SH-SY5Y (cell line): ENCODE results near the gene SMIM23.

ENCODE experiments used
- GATA2 ChIP-seq: IDR thresholded peaks from 2 replicates; pipeline ENCODE4 v1.6.1; 2011; ENCODE audit warnings: mild to moderate bottlenecking, low read depth, low read length
- GATA3 ChIP-seq: IDR thresholded peaks from 2 replicates; pipeline ENCODE4 v1.6.1; 2011; ENCODE audit warnings: low read depth, mild to moderate bottlenecking, low read length, moderate library complexity

DNA sequence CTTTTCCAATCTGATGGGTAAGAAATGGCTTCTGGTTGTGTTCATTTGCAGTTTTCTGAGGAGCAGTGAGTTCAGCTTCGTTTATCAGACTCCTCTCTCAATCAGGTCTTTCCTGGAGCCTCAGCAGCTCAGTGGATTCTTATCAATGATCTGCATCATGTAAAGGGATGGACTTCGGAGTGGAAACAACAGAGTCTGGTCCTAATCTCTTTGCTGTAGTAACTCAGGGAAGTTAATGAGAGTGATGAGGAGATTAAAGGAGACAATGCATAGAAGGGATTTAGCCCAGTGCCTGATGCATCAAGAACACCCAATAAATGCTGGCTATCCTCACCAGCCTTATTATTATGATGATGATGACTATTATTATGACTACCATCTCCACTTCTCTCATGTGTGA lies 47.2 kb downstream of the SMIM23 start:
- TF ChIP-seq GATA2 (peak; percentile 54; the same call in 1 of the 2 replicates), GATA3 (no peak)
